Measurements from ENCODE around the gene LRMDA. TPM values are rescaled to one million over a fixed set of nuclear protein-coding genes. Genes with fewer than 3 reads are reported as not detected.

The LRMDA gene
- total RNA-seq, 3 donors from 2014 or later (not counting 1 experiment from before 2014, with no cell fraction given): 1.4 to 2.4 (median 2.1) TPM

DNA sequence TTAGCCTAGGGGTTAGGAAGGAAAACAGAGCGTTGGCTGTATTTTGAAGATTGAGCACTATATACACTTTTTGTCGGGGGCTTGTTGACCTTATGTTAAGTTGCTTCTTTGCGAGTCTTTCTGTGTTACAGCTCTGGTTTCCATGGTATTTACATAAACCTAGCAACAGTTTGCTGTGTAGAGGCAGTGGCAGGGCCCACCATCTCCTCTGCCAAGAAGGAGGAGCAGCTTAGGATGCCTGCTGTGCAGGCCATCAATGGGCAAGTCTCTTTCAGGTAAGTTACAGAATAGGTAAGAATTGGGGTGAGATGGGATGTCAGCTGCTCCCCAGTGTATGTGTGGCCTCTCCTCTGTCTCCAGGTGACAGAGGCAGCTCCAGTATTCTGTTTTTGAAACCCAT, 485.5 kb downstream of the LRMDA start:
- H3K27me3 Mint-ChIP-seq (ENCODE audit: low read depth in 2 of 2): no peaks in the 10 kb centered on the region
- Histone ChIP-seq H3K9me3 (ENCODE audit: control insufficient read depth, insufficient read depth, low read length) (no peaks in the 10 kb centered on the region), H3K27me3 (ENCODE audit: control insufficient read depth, insufficient read depth, low read length) (no peaks in the 10 kb centered on the region), H3K36me3 (ENCODE audit: control insufficient read depth, insufficient read depth, low read length) (no peaks in the 10 kb centered on the region), H3K4me1 (ENCODE audit: control insufficient read depth, insufficient read depth, low read length) (no peaks in the 10 kb centered on the region), H3K4me3 (ENCODE audit: low read length) (no peak overlapping the region), H3K27ac (ENCODE audit: low read length) (no peak overlapping the region)
- H3K4me1 Mint-ChIP-seq: no peaks in the 10 kb centered on the region
- no peaks in the 10 kb centered on the region for H3K36me3 Mint-ChIP-seq
- WGBS (ENCODE audit: insufficient coverage): 93% methylated on average over 3 of the region's 3 CpGs
- no peak overlapping the region for H3K27ac Mint-ChIP-seq
- no peak overlapping the region for H3K4me3 Mint-ChIP-seq
- DNase-seq: no peak
- intact Hi-C loops (cut with micrococcal nuclease): no loop called here
- ATAC-seq: no peak
- H3K9me3 Mint-ChIP-seq: no peaks in the 10 kb centered on the region
- TF ChIP-seq, protein P1, sequence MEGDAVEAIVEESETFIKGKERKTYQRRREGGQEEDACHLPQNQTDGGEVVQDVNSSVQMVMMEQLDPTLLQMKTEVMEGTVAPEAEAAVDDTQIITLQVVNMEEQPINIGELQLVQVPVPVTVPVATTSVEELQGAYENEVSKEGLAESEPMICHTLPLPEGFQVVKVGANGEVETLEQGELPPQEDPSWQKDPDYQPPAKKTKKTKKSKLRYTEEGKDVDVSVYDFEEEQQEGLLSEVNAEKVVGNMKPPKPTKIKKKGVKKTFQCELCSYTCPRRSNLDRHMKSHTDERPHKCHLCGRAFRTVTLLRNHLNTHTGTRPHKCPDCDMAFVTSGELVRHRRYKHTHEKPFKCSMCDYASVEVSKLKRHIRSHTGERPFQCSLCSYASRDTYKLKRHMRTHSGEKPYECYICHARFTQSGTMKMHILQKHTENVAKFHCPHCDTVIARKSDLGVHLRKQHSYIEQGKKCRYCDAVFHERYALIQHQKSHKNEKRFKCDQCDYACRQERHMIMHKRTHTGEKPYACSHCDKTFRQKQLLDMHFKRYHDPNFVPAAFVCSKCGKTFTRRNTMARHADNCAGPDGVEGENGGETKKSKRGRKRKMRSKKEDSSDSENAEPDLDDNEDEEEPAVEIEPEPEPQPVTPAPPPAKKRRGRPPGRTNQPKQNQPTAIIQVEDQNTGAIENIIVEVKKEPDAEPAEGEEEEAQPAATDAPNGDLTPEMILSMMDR (IDR thresholded peaks at IDR 0.05): no peak

- Mint-ChIP-seq H3K27ac (no peak overlapping the region), H3K4me1 (no peaks in the 10 kb centered on the region), H3K27me3 (ENCODE audit: low read depth in 2 of 2) (peaks cover 4 to 8% of the 10 kb centered on the region in 2 donors), H3K36me3 (no peaks in the 10 kb centered on the region), H3K9me3 (no peaks in the 10 kb centered on the region), H3K4me3 (no peak overlapping the region)
- no peak overlapping the region for H3K27ac ChIP-seq (ENCODE audit: low read length)
- no peaks in the 10 kb centered on the region for H3K9me3 ChIP-seq (ENCODE audit: control insufficient read depth, insufficient read depth, low read length)
- intact Hi-C loops (cut with micrococcal nuclease): no loop called here
- H3K36me3 ChIP-seq (ENCODE audit: control insufficient read depth, insufficient read depth, low read length): no peaks in the 10 kb centered on the region
- ATAC-seq (no peak), DNase-seq (no peak)
- 85% methylated on average over 1 of the region's 2 CpGs for WGBS (ENCODE audit: insufficient coverage)
- H3K27me3 ChIP-seq (ENCODE audit: control insufficient read depth, insufficient read depth, low read length): no peaks in the 10 kb centered on the region
- TF ChIP-seq, protein P1 (IDR thresholded peaks at IDR 0.05): no peak
- no peaks in the 10 kb centered on the region for H3K4me1 ChIP-seq (ENCODE audit: control insufficient read depth, insufficient read depth, low read length)
- no peak overlapping the region for H3K4me3 ChIP-seq (ENCODE audit: low read length)
Measured at GRCh38 chr10:75919913-75920312, 488.5 kb downstream of the LRMDA start.

GRCh38 chr10:75922435-75922834, 491.0 kb downstream of the LRMDA start:
- ATAC-seq: no peak
- intact Hi-C loops (cut with micrococcal nuclease): no loop called here
- H3K36me3 ChIP-seq (ENCODE audit: control insufficient read depth, insufficient read depth, low read length): no peaks in the 10 kb centered on the region
- no peaks in the 10 kb centered on the region for H3K4me1 ChIP-seq (ENCODE audit: control insufficient read depth, insufficient read depth, low read length)
- no peak overlapping the region for H3K27ac Mint-ChIP-seq
- no peaks in the 10 kb centered on the region for H3K9me3 Mint-ChIP-seq
- H3K4me1 Mint-ChIP-seq: no peaks in the 10 kb centered on the region
- H3K27me3 Mint-ChIP-seq (ENCODE audit: low read depth in 2 of 2): peaks cover 7 to 8% of the 10 kb centered on the region in 2 donors
- TF ChIP-seq, protein P1 (IDR thresholded peaks at IDR 0.05): no peak
- H3K27ac ChIP-seq (ENCODE audit: low read length): no peak overlapping the region
- H3K4me3 Mint-ChIP-seq: no peak overlapping the region
- DNase-seq: no peak
- no peaks in the 10 kb centered on the region for H3K27me3 ChIP-seq (ENCODE audit: control insufficient read depth, insufficient read depth, low read length)
- no peaks in the 10 kb centered on the region for H3K9me3 ChIP-seq (ENCODE audit: control insufficient read depth, insufficient read depth, low read length)
- no peaks in the 10 kb centered on the region for H3K36me3 Mint-ChIP-seq
- no peak overlapping the region for H3K4me3 ChIP-seq (ENCODE audit: low read length)

GRCh38 chr10:75924309-75924902, 493.0 kb downstream of the LRMDA start:
- no peaks in the 10 kb centered on the region for H3K4me1 ChIP-seq (ENCODE audit: control insufficient read depth, insufficient read depth, low read length)
- DNase-seq (no peak), ATAC-seq (no peak)
- no peaks in the 10 kb centered on the region for H3K9me3 Mint-ChIP-seq
- TF ChIP-seq, protein P1 (IDR thresholded peaks at IDR 0.05): no peak
- 22% methylated on average over 6 of the region's 9 CpGs for WGBS (ENCODE audit: insufficient coverage)
- H3K9me3 ChIP-seq (ENCODE audit: control insufficient read depth, insufficient read depth, low read length): no peaks in the 10 kb centered on the region
- no peaks in the 10 kb centered on the region for H3K36me3 ChIP-seq (ENCODE audit: control insufficient read depth, insufficient read depth, low read length)
- H3K27me3 Mint-ChIP-seq (ENCODE audit: low read depth in 2 of 2): peaks cover 7 to 8% of the 10 kb centered on the region in 2 donors
- no peak overlapping the region for H3K27ac ChIP-seq (ENCODE audit: low read length)
- H3K27ac Mint-ChIP-seq: no peak overlapping the region
- intact Hi-C loops (cut with micrococcal nuclease): no loop called here
- no peak overlapping the region for H3K4me3 ChIP-seq (ENCODE audit: low read length)
- no peak overlapping the region for H3K4me3 Mint-ChIP-seq
- H3K27me3 ChIP-seq (ENCODE audit: control insufficient read depth, insufficient read depth, low read length): no peaks in the 10 kb centered on the region
- H3K4me1 Mint-ChIP-seq: no peaks in the 10 kb centered on the region
- no peaks in the 10 kb centered on the region for H3K36me3 Mint-ChIP-seq

Measured in natural killer cell (primary cell).